ENCODE data around the gene OLFML3. TPM values are rescaled to one million over a fixed set of nuclear protein-coding genes. Genes with fewer than 3 reads are reported as not detected.

The OLFML3 gene
- total RNA-seq, 4 donors from 2014 or later: 39.5 to 99.5 (median 45.2) TPM

GRCh38 chr1:113984710-113985109 lies 5.4 kb downstream of the OLFML3 start:
- TF ChIP-seq CTCF (IDR thresholded peaks at IDR 0.05; ENCODE audit: low read depth): no peak

GRCh38 chr1:113986802-113987201 lies 7.5 kb downstream of the OLFML3 start:
- TF ChIP-seq CTCF (IDR thresholded peaks at IDR 0.05; ENCODE audit: low read depth): no peak

GRCh38 chr1:113987259-113987658 lies 8.0 kb downstream of the OLFML3 start:
- TF ChIP-seq CTCF (IDR thresholded peaks at IDR 0.05; ENCODE audit: low read depth): no peak

GRCh38 chr1:113990530-113990929 lies 11.3 kb downstream of the OLFML3 start:
- no peak for TF ChIP-seq CTCF (IDR thresholded peaks at IDR 0.05; ENCODE audit: low read depth)

- no peak for TF ChIP-seq CTCF (IDR thresholded peaks at IDR 0.05; ENCODE audit: low read depth)
These were observed 11.7 kb downstream of the OLFML3 start for GRCh38 chr1:113990961-113991360.

- TF ChIP-seq CTCF (IDR thresholded peaks at IDR 0.05; ENCODE audit: low read depth): no peak
These were observed 12.3 kb downstream of the OLFML3 start for GRCh38 chr1:113991467-113991997.

GRCh38 chr1:113993072-113993471 lies 13.8 kb downstream of the OLFML3 start:
- no peak for TF ChIP-seq CTCF (IDR thresholded peaks at IDR 0.05; ENCODE audit: low read depth)
